Activated CD4-positive, alpha-beta T cell treated with anti-CD3 and anti-CD28 coated beads, Interleukin-2, amount 10 ng/mL, durations not matched to agents 24 days and 14 days (primary cell): ENCODE measurements around the gene CTU1. TPM values are rescaled to one million over a fixed set of nuclear protein-coding genes. Genes with fewer than 3 reads are reported as not detected.

Source experiments
- DNase-seq: peaks from one replicate; pipeline ENCODE4 v3.0.0; 2022
- H3K27ac Mint-ChIP-seq: one replicate; pipeline ENCODE4 v1.8.0; 2022; ENCODE audit warnings: mild to moderate bottlenecking, mixed read lengths
- H3K27me3 Mint-ChIP-seq: one replicate; pipeline ENCODE4 v1.8.0; 2022; ENCODE audit warnings: mixed read lengths
- H3K36me3 Mint-ChIP-seq: one replicate; pipeline ENCODE4 v1.8.0; 2022; ENCODE audit warnings: low read depth, mild to moderate bottlenecking, mixed read lengths
- H3K4me1 Mint-ChIP-seq: one replicate; pipeline ENCODE4 v1.8.0; 2021; ENCODE audit warnings: mixed read lengths
- H3K4me3 Mint-ChIP-seq: one replicate; pipeline ENCODE4 v1.8.0; 2022; ENCODE audit warnings: mild to moderate bottlenecking, moderate library complexity, mixed read lengths
- H3K9me3 Mint-ChIP-seq: one replicate; pipeline ENCODE4 v1.8.0; 2021; ENCODE audit warnings: mixed read lengths
- intact Hi-C: fragments of 100-400 bp; cut with micrococcal nuclease; formaldehyde crosslinking; loops from one replicate; pipeline ENCODE4 v1.15.1; 2023
- total RNA-seq: library from RNA; stranded (reverse); gene quantifications from 2 replicates; pipeline ENCODE4 v1.2.3, GENCODE V29; 2022

Gene CTU1
- total RNA-seq, 1 donor from 2014 or later: 12.8 TPM

- peak overlapping the region; percentile 6 for H3K27ac Mint-ChIP-seq
- DNase-seq: no peak
- intact Hi-C loops: no loop called here
- H3K4me1 Mint-ChIP-seq: peaks cover 48% of the 10 kb centered on the region
- H3K27me3 Mint-ChIP-seq: peaks cover under 1% of the 10 kb centered on the region
- H3K4me3 Mint-ChIP-seq: peak overlapping the region; percentile 62
- H3K36me3 Mint-ChIP-seq: no peaks in the 10 kb centered on the region
- no peaks in the 10 kb centered on the region for H3K9me3 Mint-ChIP-seq
Observed at GRCh38 chr19:51124216-51124615, 16.0 kb upstream of the CTU1 start.

GRCh38 chr19:51123802-51124201, 15.6 kb upstream of the CTU1 start:
- Mint-ChIP-seq H3K9me3 (no peaks in the 10 kb centered on the region), H3K4me1 (peaks cover 52% of the 10 kb centered on the region), H3K27ac (peak overlapping the region; percentile 6), H3K27me3 (peaks cover 4% of the 10 kb centered on the region), H3K4me3 (peak overlapping the region; percentile 62), H3K36me3 (no peaks in the 10 kb centered on the region)
- DNase-seq: no peak
- intact Hi-C loops: no loop called here

- DNase-seq: peak; percentile 85
- intact Hi-C loops: no loop called here
Observed at GRCh38 chr19:51123381-51123800, 15.2 kb upstream of the CTU1 start.

GRCh38 chr19:51122112-51122981, 14.1 kb upstream of the CTU1 start:
- no peak for DNase-seq
- Mint-ChIP-seq H3K27ac (no peak overlapping the region), H3K36me3 (no peaks in the 10 kb centered on the region), H3K4me1 (peaks cover 42% of the 10 kb centered on the region), H3K4me3 (no peak overlapping the region), H3K9me3 (no peaks in the 10 kb centered on the region), H3K27me3 (peaks cover 7% of the 10 kb centered on the region)
- intact Hi-C loops: no loop called here

More at GRCh38 chr19:51123381-51123800, 15.2 kb upstream of the CTU1 start:
- H3K4me1 Mint-ChIP-seq: peaks cover 49% of the 10 kb centered on the region
- H3K9me3 Mint-ChIP-seq: no peaks in the 10 kb centered on the region
- H3K27me3 Mint-ChIP-seq: peaks cover 4% of the 10 kb centered on the region
- H3K4me3 Mint-ChIP-seq: peak overlapping the region; percentile 62
- peak overlapping the region; percentile 50 for H3K27ac Mint-ChIP-seq
- no peaks in the 10 kb centered on the region for H3K36me3 Mint-ChIP-seq

GRCh38 chr19:51121257-51121656, 13.0 kb upstream of the CTU1 start:
- H3K27me3 Mint-ChIP-seq: peaks cover 8% of the 10 kb centered on the region
- no peak overlapping the region for H3K27ac Mint-ChIP-seq
- no peak overlapping the region for H3K4me3 Mint-ChIP-seq
- no peaks in the 10 kb centered on the region for H3K9me3 Mint-ChIP-seq
- peaks cover 48% of the 10 kb centered on the region for H3K4me1 Mint-ChIP-seq
- no peak for DNase-seq
- intact Hi-C loops: no loop called here
- H3K36me3 Mint-ChIP-seq: peaks cover under 1% of the 10 kb centered on the region

GRCh38 chr19:51120160-51120559, 12.0 kb upstream of the CTU1 start:
- no peak for DNase-seq
- Mint-ChIP-seq H3K27ac (no peak overlapping the region), H3K27me3 (peaks cover 8% of the 10 kb centered on the region), H3K4me3 (no peak overlapping the region), H3K4me1 (peaks cover 51% of the 10 kb centered on the region), H3K36me3 (peaks cover 2% of the 10 kb centered on the region), H3K9me3 (no peaks in the 10 kb centered on the region)
- intact Hi-C loops: no loop called here

GRCh38 chr19:51119611-51120010, 11.4 kb upstream of the CTU1 start:
- peaks cover 51% of the 10 kb centered on the region for H3K4me1 Mint-ChIP-seq
- no peak for DNase-seq
- intact Hi-C loops: no loop called here
- peaks cover 8% of the 10 kb centered on the region for H3K27me3 Mint-ChIP-seq
- no peak overlapping the region for H3K27ac Mint-ChIP-seq
- no peak overlapping the region for H3K4me3 Mint-ChIP-seq
- H3K9me3 Mint-ChIP-seq: no peaks in the 10 kb centered on the region
- H3K36me3 Mint-ChIP-seq: peaks cover 2% of the 10 kb centered on the region

GRCh38 chr19:51119101-51119500, 10.9 kb upstream of the CTU1 start:
- intact Hi-C loops: no loop called here

GRCh38 chr19:51116736-51117286, 8.6 kb upstream of the CTU1 start:
- peaks cover 8% of the 10 kb centered on the region for H3K27me3 Mint-ChIP-seq
- DNase-seq: no peak
- intact Hi-C loops: no loop called here
- H3K36me3 Mint-ChIP-seq: peaks cover 2% of the 10 kb centered on the region
- no peak overlapping the region for H3K4me3 Mint-ChIP-seq
- H3K4me1 Mint-ChIP-seq: peaks cover 36% of the 10 kb centered on the region
- no peaks in the 10 kb centered on the region for H3K9me3 Mint-ChIP-seq
- H3K27ac Mint-ChIP-seq: no peak overlapping the region

More at GRCh38 chr19:51119101-51119500, 10.9 kb upstream of the CTU1 start:
- no peak for DNase-seq
- H3K4me1 Mint-ChIP-seq: peaks cover 52% of the 10 kb centered on the region
- H3K4me3 Mint-ChIP-seq: no peak overlapping the region
- H3K27ac Mint-ChIP-seq: no peak overlapping the region
- peaks cover 8% of the 10 kb centered on the region for H3K27me3 Mint-ChIP-seq
- H3K36me3 Mint-ChIP-seq: peaks cover 2% of the 10 kb centered on the region
- H3K9me3 Mint-ChIP-seq: no peaks in the 10 kb centered on the region

GRCh38 chr19:51114087-51114729, 6.0 kb upstream of the CTU1 start:
- H3K4me3 Mint-ChIP-seq: peak overlapping the region; percentile 34
- peaks cover 2% of the 10 kb centered on the region for H3K36me3 Mint-ChIP-seq

GRCh38 chr19:51111606-51112005, 3.4 kb upstream of the CTU1 start:
- H3K27me3 Mint-ChIP-seq: no peaks in the 10 kb centered on the region
- no peak for DNase-seq
- no peaks in the 10 kb centered on the region for H3K9me3 Mint-ChIP-seq
- no peak overlapping the region for H3K27ac Mint-ChIP-seq
- H3K4me1 Mint-ChIP-seq: peaks cover 35% of the 10 kb centered on the region
- H3K36me3 Mint-ChIP-seq: peaks cover 6% of the 10 kb centered on the region
- H3K4me3 Mint-ChIP-seq: no peak overlapping the region
- intact Hi-C loops: loop anchor here (5.0 kb wide), 1 partner anchor 146 kb away; no protein-coding TSS in a partner anchor

More at GRCh38 chr19:51114087-51114729, 6.0 kb upstream of the CTU1 start:
- Mint-ChIP-seq H3K27me3 (peaks cover 7% of the 10 kb centered on the region), H3K4me1 (peaks cover 32% of the 10 kb centered on the region), H3K9me3 (no peaks in the 10 kb centered on the region), H3K27ac (peak overlapping the region; percentile 85)
- intact Hi-C loops: loop anchor here (2.0 to 5.0 kb wide), 2 partner anchors 143 to 335 kb away; no protein-coding TSS in a partner anchor
- peak; percentile 79 for DNase-seq

GRCh38 chr19:51110666-51110971, 2.4 kb upstream of the CTU1 start:
- Mint-ChIP-seq H3K4me3 (no peak overlapping the region), H3K27ac (no peak overlapping the region), H3K4me1 (peaks cover 34% of the 10 kb centered on the region), H3K9me3 (no peaks in the 10 kb centered on the region), H3K27me3 (no peaks in the 10 kb centered on the region), H3K36me3 (peaks cover 8% of the 10 kb centered on the region)
- intact Hi-C loops: loop anchor here (5.0 kb wide), 1 partner anchor 147 kb away; no protein-coding TSS in a partner anchor
- no peak for DNase-seq

GRCh38 chr19:51108805-51109146, 567 bp upstream of the CTU1 start:
- Mint-ChIP-seq H3K9me3 (no peaks in the 10 kb centered on the region), H3K27ac (peak overlapping the region; percentile 93), H3K27me3 (no peaks in the 10 kb centered on the region), H3K4me3 (peak overlapping the region; percentile 87), H3K36me3 (peaks cover 17% of the 10 kb centered on the region), H3K4me1 (peaks cover 24% of the 10 kb centered on the region)
- intact Hi-C loops: loop anchor here (1.0 to 10.0 kb wide), 5 partner anchors 259 to 597 kb away; partner anchors contain the start of genes CLDND2, ETFB and JOSD2
- no peak for DNase-seq
